Activated CD4-positive, alpha-beta T cell treated with anti-CD3 and anti-CD28 coated beads, Interleukin-2, amount 10 ng/mL, durations not matched to agents 7 days and 5 days (primary cell): Measurements from ENCODE around the gene NME5. TPM values are rescaled to one million over a fixed set of nuclear protein-coding genes. Genes with fewer than 3 reads are reported as not detected.

Experiments used
- CTCF ChIA-PET: fragments of 350-600 bp; sonication (Branson Sonifier 250); formaldehyde crosslinking; loops from one replicate; lab custom pipeline; 2021; ENCODE audit warnings: antibody characterized with exemption; lab: Charles Lee
- POLR2A ChIA-PET: fragments of 350-600 bp; sonication (Branson Sonifier 250); formaldehyde crosslinking; loops from one replicate; lab custom pipeline; 2021; ENCODE audit warnings: antibody characterized with exemption; lab: Charles Lee
- DNase-seq: peaks from one replicate; pipeline ENCODE4 v3.0.0-alpha.2; 2020
- H3K27ac Mint-ChIP-seq: one replicate; pipeline ENCODE4 v1.8.0; 2021; ENCODE audit warnings: mild to moderate bottlenecking, moderate library complexity, mixed read lengths
- H3K27me3 Mint-ChIP-seq: one replicate; pipeline ENCODE4 v1.8.0; 2021; ENCODE audit warnings: mixed read lengths
- H3K36me3 Mint-ChIP-seq: one replicate; pipeline ENCODE4 v1.8.0; 2021; ENCODE audit warnings: low read depth, mixed read lengths
- H3K4me1 Mint-ChIP-seq: one replicate; pipeline ENCODE4 v1.8.0; 2021; ENCODE audit warnings: mixed read lengths
- H3K4me3 Mint-ChIP-seq: one replicate; pipeline ENCODE4 v1.8.0; 2021; ENCODE audit warnings: mild to moderate bottlenecking, moderate library complexity, mixed read lengths
- H3K9me3 Mint-ChIP-seq: one replicate; pipeline ENCODE4 v1.8.0; 2021; ENCODE audit warnings: mixed read lengths
- total RNA-seq, 2 experiments: library from RNA; stranded (reverse); gene quantifications; one replicate each; pipeline ENCODE4 v1.2.3, GENCODE V29; 2021

The NME5 gene
- total RNA-seq, 2 experiments from 2014 or later: not detected

- CTCF ChIA-PET: interaction anchor here (0.5 to 1.4 kb wide), 2 partner anchors 47 to 69 kb away, joined by 4 to 7 read pairs; no protein-coding TSS in a partner anchor
Observed at GRCh38 chr5:138128334-138128733, 10.9 kb downstream of the NME5 start.

DNA sequence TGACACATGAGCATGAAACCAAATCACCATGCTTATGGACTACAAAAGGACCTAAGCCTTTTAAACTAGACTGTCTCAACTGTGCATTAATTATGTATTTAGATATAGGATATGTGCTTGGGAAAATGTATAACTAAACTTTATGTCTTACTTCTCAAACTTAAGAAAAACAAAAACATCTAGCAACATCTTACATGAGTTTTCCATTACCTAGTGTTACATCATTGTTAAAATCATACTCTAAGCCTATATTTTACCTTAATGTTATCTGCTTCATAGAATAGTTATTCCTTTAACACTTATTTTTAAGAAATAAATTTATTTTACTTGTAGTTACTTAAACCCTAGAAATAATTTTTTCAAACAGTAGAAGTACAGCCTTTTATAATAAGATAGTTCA is 24.0 kb downstream of the NME5 start:
- H3K27ac Mint-ChIP-seq: no peak overlapping the region
- DNase-seq: no peak
- no peaks in the 10 kb centered on the region for H3K4me1 Mint-ChIP-seq
- POLR2A ChIA-PET: no interaction called here
- H3K4me3 Mint-ChIP-seq: no peak overlapping the region
- no peaks in the 10 kb centered on the region for H3K36me3 Mint-ChIP-seq
- CTCF ChIA-PET: no interaction called here
- H3K9me3 Mint-ChIP-seq: no peaks in the 10 kb centered on the region
- H3K27me3 Mint-ChIP-seq: peaks cover 9% of the 10 kb centered on the region

More at GRCh38 chr5:138128334-138128733, 10.9 kb downstream of the NME5 start:
- H3K4me3 Mint-ChIP-seq: no peak overlapping the region
- no peak for DNase-seq
- no peak overlapping the region for H3K27ac Mint-ChIP-seq
- H3K36me3 Mint-ChIP-seq: no peaks in the 10 kb centered on the region
- no peaks in the 10 kb centered on the region for H3K9me3 Mint-ChIP-seq
- peaks cover 2% of the 10 kb centered on the region for H3K4me1 Mint-ChIP-seq
- H3K27me3 Mint-ChIP-seq: peaks cover 10% of the 10 kb centered on the region
- POLR2A ChIA-PET: no interaction called here

DNA sequence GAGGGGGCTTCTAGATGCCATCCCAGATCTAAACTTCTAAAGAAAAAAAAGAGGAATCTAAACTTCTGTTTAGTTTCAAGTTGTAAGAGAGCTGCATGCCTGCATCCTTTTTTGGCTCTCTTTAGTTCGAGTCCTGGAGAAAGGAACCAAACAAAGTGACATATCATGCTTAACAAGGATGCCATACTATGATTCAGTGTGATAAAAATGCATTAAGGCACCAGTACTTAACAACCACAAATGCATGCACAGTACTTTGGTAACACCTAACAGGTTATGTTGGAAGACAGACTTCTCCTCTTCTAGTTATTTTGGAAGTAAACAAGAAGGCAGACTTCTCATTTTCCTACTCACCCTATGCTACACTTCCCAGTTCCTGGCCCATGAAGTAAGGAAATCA is 27.3 kb downstream of the NME5 start:
- Mint-ChIP-seq H3K4me3 (no peak overlapping the region), H3K27me3 (peaks cover 16% of the 10 kb centered on the region), H3K27ac (no peak overlapping the region), H3K4me1 (no peaks in the 10 kb centered on the region), H3K36me3 (no peaks in the 10 kb centered on the region), H3K9me3 (no peaks in the 10 kb centered on the region)
- CTCF ChIA-PET: no interaction called here
- POLR2A ChIA-PET: no interaction called here
- no peak for DNase-seq

- ChIA-PET POLR2A (no interaction called here), CTCF (no interaction called here)
- no peak for DNase-seq
- no peaks in the 10 kb centered on the region for H3K9me3 Mint-ChIP-seq
- H3K36me3 Mint-ChIP-seq: no peaks in the 10 kb centered on the region
- H3K27ac Mint-ChIP-seq: no peak overlapping the region
- H3K4me3 Mint-ChIP-seq: no peak overlapping the region
- peaks cover 14% of the 10 kb centered on the region for H3K27me3 Mint-ChIP-seq
- H3K4me1 Mint-ChIP-seq: no peaks in the 10 kb centered on the region
Observed at GRCh38 chr5:138111181-138111580, 28.0 kb downstream of the NME5 start.

GRCh38 chr5:138110266-138110963 is 28.8 kb downstream of the NME5 start:
- POLR2A ChIA-PET: no interaction called here
- CTCF ChIA-PET: interaction anchor here (1.2 to 1.5 kb wide), 2 partner anchors 18 to 33 kb away, joined by 3 to 5 read pairs; no protein-coding TSS in a partner anchor
- H3K9me3 Mint-ChIP-seq: no peaks in the 10 kb centered on the region

DNA sequence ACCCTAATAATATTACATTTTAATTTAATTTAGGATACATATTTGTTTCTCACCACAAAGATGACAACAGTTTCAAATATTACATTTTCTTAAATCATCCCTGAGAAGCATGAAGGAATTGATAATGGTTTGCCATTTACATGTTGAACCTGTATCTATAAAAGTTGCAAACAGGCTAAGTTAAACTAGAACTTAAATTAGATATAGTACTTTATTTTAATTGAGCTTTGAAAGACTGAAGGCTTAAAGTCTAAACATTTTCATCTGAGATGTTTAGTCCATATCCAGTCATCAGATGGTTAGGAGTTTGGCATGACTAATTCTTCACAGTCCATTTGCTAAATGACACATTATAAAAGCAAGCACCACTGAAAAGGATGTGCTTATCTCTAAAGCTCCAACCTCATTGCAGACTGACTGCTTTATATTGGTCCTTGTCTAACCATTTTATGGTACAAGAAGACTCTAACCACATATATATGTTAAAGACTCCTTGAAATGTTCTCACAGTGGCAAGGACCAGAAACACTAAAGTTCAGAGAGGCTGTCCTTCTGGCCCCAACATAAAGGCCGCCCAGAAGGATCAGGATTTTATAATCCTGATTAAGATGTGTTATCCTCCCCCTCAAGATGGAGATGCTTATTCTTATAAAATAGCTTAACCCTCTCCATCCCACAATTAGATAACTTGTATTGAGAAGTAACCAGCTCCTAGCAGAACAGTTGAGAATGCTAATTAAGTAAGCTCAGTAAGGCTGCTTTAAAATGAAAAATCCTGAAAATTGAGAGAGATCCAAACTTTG is 29.6 kb downstream of the NME5 start:
- no peak overlapping the region for H3K4me3 Mint-ChIP-seq
- CTCF ChIA-PET: interaction anchor here (0.7 to 1.5 kb wide), 5 partner anchors 9 to 73 kb away, joined by 3 to 5 read pairs (median 3); no protein-coding TSS in a partner anchor
- peaks cover 14% of the 10 kb centered on the region for H3K27me3 Mint-ChIP-seq
- no peak overlapping the region for H3K27ac Mint-ChIP-seq
- H3K9me3 Mint-ChIP-seq: no peaks in the 10 kb centered on the region
- no peaks in the 10 kb centered on the region for H3K4me1 Mint-ChIP-seq
- DNase-seq: no peak
- POLR2A ChIA-PET: no interaction called here
- H3K36me3 Mint-ChIP-seq: no peaks in the 10 kb centered on the region

More at GRCh38 chr5:138110266-138110963, 28.8 kb downstream of the NME5 start:
- no peak overlapping the region for H3K4me3 Mint-ChIP-seq
- H3K27ac Mint-ChIP-seq: no peak overlapping the region
- H3K4me1 Mint-ChIP-seq: no peaks in the 10 kb centered on the region
- H3K36me3 Mint-ChIP-seq: no peaks in the 10 kb centered on the region
- no peak for DNase-seq
- H3K27me3 Mint-ChIP-seq: peaks cover 14% of the 10 kb centered on the region

DNA sequence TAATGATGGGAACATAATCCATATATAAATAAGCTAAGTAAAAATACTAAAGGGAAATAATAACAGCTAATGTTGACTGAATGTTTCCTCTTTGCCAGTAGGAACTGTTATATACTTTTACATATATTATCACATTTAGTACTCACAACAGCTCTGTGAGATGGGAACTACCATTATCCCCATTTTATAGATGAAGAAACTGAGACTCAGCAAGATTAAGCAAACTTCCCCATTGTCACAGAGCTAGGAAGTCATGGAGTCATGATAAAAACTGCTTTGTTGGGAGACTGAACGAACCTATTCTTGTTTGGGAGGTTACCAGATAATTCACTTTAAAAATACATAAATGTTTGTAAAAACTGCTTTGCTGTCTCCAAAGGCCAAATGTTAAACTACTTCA is 32.0 kb downstream of the NME5 start:
- Mint-ChIP-seq H3K4me3 (no peak overlapping the region), H3K36me3 (no peaks in the 10 kb centered on the region), H3K27ac (no peak overlapping the region), H3K9me3 (no peaks in the 10 kb centered on the region), H3K4me1 (peaks cover 4% of the 10 kb centered on the region), H3K27me3 (peaks cover 14% of the 10 kb centered on the region)
- no peak for DNase-seq
- POLR2A ChIA-PET: no interaction called here
- CTCF ChIA-PET: no interaction called here

- CTCF ChIA-PET: interaction anchor here (0.6 kb wide), 1 partner anchor 49 kb away, joined by 3 read pairs; no protein-coding TSS in a partner anchor
Observed at GRCh38 chr5:138105709-138106108, 33.5 kb downstream of the NME5 start.

DNA sequence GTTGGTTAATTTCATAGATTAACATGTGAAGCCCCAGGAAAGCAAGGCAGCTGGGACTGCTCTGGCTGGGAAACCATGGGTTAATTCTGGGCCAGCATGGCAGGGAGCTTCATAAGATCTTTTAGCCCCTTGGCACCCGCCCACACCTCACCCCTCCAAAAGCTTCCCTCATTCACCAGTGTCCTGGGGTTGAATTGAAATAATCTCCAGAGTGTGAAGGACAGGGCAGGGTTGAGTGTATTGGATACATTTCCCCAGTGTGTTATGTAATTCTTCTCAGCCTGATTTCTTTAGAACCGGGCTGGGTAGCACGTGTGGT is 36.0 kb downstream of the NME5 start:
- Mint-ChIP-seq H3K4me1 (peaks cover 4% of the 10 kb centered on the region), H3K4me3 (no peak overlapping the region), H3K27me3 (peaks cover 5% of the 10 kb centered on the region), H3K9me3 (no peaks in the 10 kb centered on the region), H3K36me3 (no peaks in the 10 kb centered on the region), H3K27ac (no peak overlapping the region)
- CTCF ChIA-PET: interaction anchor here (1.0 to 1.6 kb wide), 4 partner anchors 12 to 67 kb away, joined by 3 to 4 read pairs (median 3); no protein-coding TSS in a partner anchor
- POLR2A ChIA-PET: no interaction called here
- no peak for DNase-seq

More at GRCh38 chr5:138105709-138106108, 33.5 kb downstream of the NME5 start:
- Mint-ChIP-seq H3K4me3 (no peak overlapping the region), H3K27ac (no peak overlapping the region), H3K27me3 (peaks cover 11% of the 10 kb centered on the region), H3K9me3 (no peaks in the 10 kb centered on the region), H3K4me1 (peaks cover 4% of the 10 kb centered on the region), H3K36me3 (no peaks in the 10 kb centered on the region)
- POLR2A ChIA-PET: no interaction called here
- DNase-seq: no peak

DNA sequence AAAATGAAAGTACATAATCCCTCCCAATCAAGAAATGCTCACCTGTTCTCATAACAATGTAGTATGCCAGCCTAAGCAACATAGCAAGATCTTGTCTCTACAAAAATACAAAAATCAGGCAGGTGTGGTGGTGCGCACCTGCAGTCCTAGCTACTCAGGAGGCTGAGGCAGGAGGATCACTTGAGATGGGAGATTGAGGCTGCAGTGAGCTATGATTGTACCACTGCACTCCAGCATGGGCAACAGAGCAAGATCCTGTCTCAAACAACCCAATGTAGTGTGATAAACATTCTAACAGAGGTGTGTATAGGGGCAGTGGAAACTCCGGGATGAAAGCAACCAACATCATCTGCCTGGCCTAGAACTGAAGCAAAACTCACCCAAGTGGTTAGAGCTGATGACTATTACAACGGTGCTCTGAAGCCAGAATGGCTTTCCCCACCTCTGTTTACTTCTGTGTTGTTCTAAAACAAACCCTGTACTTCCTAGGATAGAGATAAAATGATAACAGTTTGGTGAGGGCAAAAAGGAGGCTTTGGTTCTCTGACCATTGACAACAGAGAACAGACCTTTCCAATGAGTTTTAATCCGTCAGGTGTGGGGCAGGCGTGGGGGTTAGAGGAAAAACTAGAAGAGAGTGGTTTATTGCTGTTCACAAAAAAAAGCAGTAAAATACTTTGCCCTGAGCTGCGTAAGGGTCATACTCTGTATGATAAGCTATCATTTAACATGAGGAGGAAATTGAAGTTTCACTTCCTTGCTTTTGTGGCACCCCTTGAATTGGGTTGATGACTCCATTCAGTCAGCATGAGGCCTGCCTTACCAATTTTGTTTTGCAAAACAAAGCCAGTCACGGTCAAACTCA is 36.5 kb downstream of the NME5 start:
- POLR2A ChIA-PET: no interaction called here
- Mint-ChIP-seq H3K27ac (no peak overlapping the region), H3K4me3 (no peak overlapping the region)

GRCh38 chr5:138096997-138097828 is 42.0 kb downstream of the NME5 start:
- Mint-ChIP-seq H3K4me3 (no peak overlapping the region), H3K27ac (no peak overlapping the region), H3K4me1 (peaks cover 31% of the 10 kb centered on the region), H3K9me3 (no peaks in the 10 kb centered on the region), H3K36me3 (no peaks in the 10 kb centered on the region), H3K27me3 (peaks cover 5% of the 10 kb centered on the region)
- ChIA-PET CTCF (no interaction called here), POLR2A (no interaction called here)
- no peak for DNase-seq

More for the DNA sequence above, 36.5 kb downstream of the NME5 start:
- peaks cover 5% of the 10 kb centered on the region for H3K27me3 Mint-ChIP-seq
- no peaks in the 10 kb centered on the region for H3K9me3 Mint-ChIP-seq
- peaks cover 4% of the 10 kb centered on the region for H3K4me1 Mint-ChIP-seq
- CTCF ChIA-PET: interaction anchor here (0.5 to 1.6 kb wide), 5 partner anchors 11 to 325 kb away, joined by 3 to 5 read pairs (median 3); no protein-coding TSS in a partner anchor
- H3K36me3 Mint-ChIP-seq: no peaks in the 10 kb centered on the region
- DNase-seq: no peak

GRCh38 chr5:138096363-138096762 is 42.9 kb downstream of the NME5 start:
- Mint-ChIP-seq H3K27me3 (peaks cover 5% of the 10 kb centered on the region), H3K36me3 (no peaks in the 10 kb centered on the region), H3K4me3 (no peak overlapping the region), H3K9me3 (no peaks in the 10 kb centered on the region), H3K27ac (peak overlapping the region; percentile 67), H3K4me1 (peaks cover 31% of the 10 kb centered on the region)
- ChIA-PET POLR2A (interaction anchor here (0.7 kb wide), 1 partner anchor 28 kb away, joined by 3 read pairs; no protein-coding TSS in a partner anchor), CTCF (no interaction called here)
- no peak for DNase-seq
